Brain microvascular endothelial cell (primary cell): Measurements from ENCODE around the gene EPHA3.

Experiments
- DNase-seq: peaks from one replicate; pipeline ENCODE4 v3.0.0-alpha.2; 2020
- H3K27ac ChIP-seq: fragments of 250-450 bp; sonication (Bioruptor Pico); 2 replicates; pipeline ENCODE4 v1.5.1; 2020; ENCODE audit warnings: mild to moderate bottlenecking, moderate library complexity
- H3K27me3 ChIP-seq: fragments of 250-450 bp; sonication (Bioruptor Pico); replicated peaks from 2 replicates; pipeline ENCODE4 v1.5.1; 2020; ENCODE audit warnings: mild to moderate bottlenecking
- H3K36me3 ChIP-seq: fragments of 250-450 bp; sonication (Bioruptor Pico); replicated peaks from 2 replicates; pipeline ENCODE4 v1.5.1; 2020; ENCODE audit warnings: mild to moderate bottlenecking
- H3K4me3 ChIP-seq: 2 replicates; pipeline ENCODE4 v1.5.1; 2011; ENCODE audit warnings: low read depth, mild to moderate bottlenecking, control low read depth, low read length, moderate library complexity
- CTCF ChIP-seq: IDR thresholded peaks from 2 replicates; pipeline ENCODE4 v1.5.1; 2011; ENCODE audit warnings: low read depth, mild to moderate bottlenecking, moderate library complexity, low read length, control low read depth, inconsistent platforms; ENCODE audit errors: missing control alignments
- in situ Hi-C: cut with HindIII; loops from 2 replicates; pipeline ENCODE4 v1.10.0; 2017; ENCODE audit warnings: low sequenced_read_pairs, low pct_ligation_motif_present

The EPHA3 gene

GRCh38 chr3:89227634-89228033, 120.2 kb downstream of the EPHA3 start:
- Histone ChIP-seq H3K27ac (no peak overlapping the region), H3K36me3 (no peaks in the 10 kb centered on the region), H3K4me3 (no peak overlapping the region), H3K27me3 (no peaks in the 10 kb centered on the region)
- in situ Hi-C loops = no loop called here
- no peak for TF ChIP-seq CTCF
- DNase-seq = peak; percentile 3

- Histone ChIP-seq H3K27me3 (no peaks in the 10 kb centered on the region), H3K4me3 (no peak overlapping the region), H3K27ac (no peak overlapping the region), H3K36me3 (no peaks in the 10 kb centered on the region)
- in situ Hi-C loops = no loop called here
- no peak for DNase-seq
- TF ChIP-seq CTCF = no peak
These were observed 124.7 kb downstream of the EPHA3 start for GRCh38 chr3:89232155-89232554.

GRCh38 chr3:89234620-89235019, 127.2 kb downstream of the EPHA3 start:
- in situ Hi-C loops = no loop called here
- H3K27me3 ChIP-seq = no peaks in the 10 kb centered on the region
- DNase-seq = no peak
- no peak overlapping the region for H3K4me3 ChIP-seq
- H3K36me3 ChIP-seq = no peaks in the 10 kb centered on the region
- no peak overlapping the region for H3K27ac ChIP-seq
- no peak for TF ChIP-seq CTCF

- Histone ChIP-seq H3K4me3 (no peak overlapping the region), H3K27ac (no peak overlapping the region), H3K36me3 (no peaks in the 10 kb centered on the region), H3K27me3 (no peaks in the 10 kb centered on the region)
- DNase-seq = no peak
- in situ Hi-C loops = no loop called here
- TF ChIP-seq CTCF = no peak
These were observed 131.4 kb downstream of the EPHA3 start for GRCh38 chr3:89238846-89239245.

GRCh38 chr3:89239774-89240173, 132.4 kb downstream of the EPHA3 start:
- H3K36me3 ChIP-seq = no peaks in the 10 kb centered on the region
- DNase-seq = no peak
- H3K4me3 ChIP-seq = no peak overlapping the region
- in situ Hi-C loops = no loop called here
- no peaks in the 10 kb centered on the region for H3K27me3 ChIP-seq
- no peak for TF ChIP-seq CTCF
- H3K27ac ChIP-seq = no peak overlapping the region

GRCh38 chr3:89245612-89246011, 138.2 kb downstream of the EPHA3 start:
- no peak for TF ChIP-seq CTCF
- in situ Hi-C loops = no loop called here
- no peaks in the 10 kb centered on the region for H3K36me3 ChIP-seq
- no peak overlapping the region for H3K4me3 ChIP-seq
- H3K27ac ChIP-seq = no peak overlapping the region
- H3K27me3 ChIP-seq = no peaks in the 10 kb centered on the region
- DNase-seq = no peak
